Stimulated activated naive CD8-positive, alpha-beta T cell treated with anti-CD3 and anti-CD28 coated beads, Interleukin-15, amount 100 ng/mL, for 72 hours (primary cell): ENCODE data around the gene TMEM143.
A peak's percentile ranks its signal among the peaks of the same experiment; 100 is the strongest.

Source experiments
- ATAC-seq: fragments of 150-1000 bp; cut with Tn5 transposase; 2 replicates; pipeline ENCODE4 v1.10.0; 2021; ENCODE audit warnings: mild to moderate bottlenecking, moderate library complexity
- DNase-seq, 2 donors: peaks; one replicate each; pipeline ENCODE4 v3.0.0; 2021 to 2022
- H3K27ac Mint-ChIP-seq, 2 donors: one replicate each; pipeline ENCODE4 v1.8.0; 2022; ENCODE audit warnings: mild to moderate bottlenecking in 2 of 2, mixed read lengths in 2 of 2, moderate library complexity in 2 of 2
- H3K27me3 Mint-ChIP-seq: one replicate; pipeline ENCODE4 v1.8.0; 2022; ENCODE audit warnings: mixed read lengths
- H3K4me1 Mint-ChIP-seq: one replicate; pipeline ENCODE4 v1.8.0; 2022; ENCODE audit warnings: mild to moderate bottlenecking, mixed read lengths
- H3K4me3 Mint-ChIP-seq, 2 donors: one replicate each; pipeline ENCODE4 v1.8.0; 2022; ENCODE audit warnings: mild to moderate bottlenecking in 2 of 2, mixed read lengths in 2 of 2, moderate library complexity in 1 of 2
- H3K9me3 Mint-ChIP-seq, 2 donors: one replicate each; pipeline ENCODE4 v1.8.0; 2022; ENCODE audit warnings: mixed read lengths in 2 of 2

Gene TMEM143

GRCh38 chr19:48350856-48351255, 12.9 kb downstream of the TMEM143 start:
- peak overlapping the region in 1 of 2 donors; percentile 14 for H3K27ac Mint-ChIP-seq
- H3K27me3 Mint-ChIP-seq: no peaks in the 10 kb centered on the region
- peaks cover 16% of the 10 kb centered on the region for H3K4me1 Mint-ChIP-seq
- DNase-seq: no peak
- H3K9me3 Mint-ChIP-seq: no peaks in the 10 kb centered on the region
- no peak for ATAC-seq
- no peak overlapping the region for H3K4me3 Mint-ChIP-seq

DNA sequence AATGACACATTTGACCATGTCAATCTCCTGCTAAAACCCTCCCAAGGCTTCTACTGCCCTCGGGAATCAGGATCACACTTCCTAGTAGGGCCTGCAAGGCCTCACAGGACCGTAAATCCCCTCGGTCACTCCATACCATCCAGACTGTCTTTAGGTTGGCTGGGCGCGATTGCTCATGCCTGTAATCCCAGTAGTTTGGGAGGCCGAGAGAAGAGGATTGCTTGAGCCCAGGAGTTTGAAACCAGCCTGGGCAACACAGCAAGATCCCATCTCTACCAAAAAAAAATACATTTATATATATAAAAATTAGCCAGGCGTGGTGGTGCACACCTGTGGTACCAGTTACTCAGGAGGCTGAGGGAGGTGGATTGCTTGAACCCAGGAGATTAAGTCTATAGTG, 15.0 kb downstream of the TMEM143 start:
- ATAC-seq (no peak), DNase-seq (no peak)
- peaks cover 16% of the 10 kb centered on the region for H3K4me1 Mint-ChIP-seq
- no peaks in the 10 kb centered on the region for H3K27me3 Mint-ChIP-seq
- no peak overlapping the region for H3K27ac Mint-ChIP-seq
- no peaks in the 10 kb centered on the region for H3K9me3 Mint-ChIP-seq
- no peak overlapping the region for H3K4me3 Mint-ChIP-seq

GRCh38 chr19:48348045-48348444, 15.7 kb downstream of the TMEM143 start:
- Mint-ChIP-seq H3K4me3 (no peak overlapping the region), H3K27ac (peak overlapping the region; percentile 6 to 48), H3K9me3 (no peaks in the 10 kb centered on the region), H3K4me1 (peaks cover 16% of the 10 kb centered on the region), H3K27me3 (no peaks in the 10 kb centered on the region)
- no peak for DNase-seq
- ATAC-seq: no peak

DNA sequence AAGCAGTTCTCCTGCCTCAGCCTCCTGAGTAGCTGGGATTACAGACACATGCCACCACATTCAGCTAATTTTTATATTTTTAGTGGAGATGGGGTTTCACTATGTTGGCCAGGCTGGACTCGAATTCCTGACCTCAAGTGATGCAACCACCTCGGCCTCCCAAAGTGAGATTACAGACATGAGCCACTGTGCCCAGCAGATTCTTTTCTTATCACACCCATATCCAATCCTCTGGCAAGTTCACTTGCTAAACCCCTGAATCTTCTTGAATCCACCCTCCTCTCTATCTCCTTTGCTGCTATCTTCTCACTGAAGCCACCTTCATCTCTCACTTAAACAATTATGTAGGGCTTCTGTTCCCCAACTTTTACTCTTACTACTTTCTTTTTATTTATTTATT, 17.5 kb downstream of the TMEM143 start:
- DNase-seq: no peak
- H3K4me1 Mint-ChIP-seq: peaks cover 9% of the 10 kb centered on the region
- no peak overlapping the region for H3K4me3 Mint-ChIP-seq
- no peak for ATAC-seq
- no peaks in the 10 kb centered on the region for H3K9me3 Mint-ChIP-seq
- no peaks in the 10 kb centered on the region for H3K27me3 Mint-ChIP-seq
- H3K27ac Mint-ChIP-seq: peak overlapping the region; percentile 2 to 27

- DNase-seq: no peak
- H3K4me1 Mint-ChIP-seq: peaks cover 6% of the 10 kb centered on the region
- ATAC-seq: no peak
- H3K9me3 Mint-ChIP-seq: no peaks in the 10 kb centered on the region
- no peaks in the 10 kb centered on the region for H3K27me3 Mint-ChIP-seq
- H3K27ac Mint-ChIP-seq: no peak overlapping the region
- no peak overlapping the region for H3K4me3 Mint-ChIP-seq
These were observed 18.8 kb downstream of the TMEM143 start for GRCh38 chr19:48344892-48345291.

DNA sequence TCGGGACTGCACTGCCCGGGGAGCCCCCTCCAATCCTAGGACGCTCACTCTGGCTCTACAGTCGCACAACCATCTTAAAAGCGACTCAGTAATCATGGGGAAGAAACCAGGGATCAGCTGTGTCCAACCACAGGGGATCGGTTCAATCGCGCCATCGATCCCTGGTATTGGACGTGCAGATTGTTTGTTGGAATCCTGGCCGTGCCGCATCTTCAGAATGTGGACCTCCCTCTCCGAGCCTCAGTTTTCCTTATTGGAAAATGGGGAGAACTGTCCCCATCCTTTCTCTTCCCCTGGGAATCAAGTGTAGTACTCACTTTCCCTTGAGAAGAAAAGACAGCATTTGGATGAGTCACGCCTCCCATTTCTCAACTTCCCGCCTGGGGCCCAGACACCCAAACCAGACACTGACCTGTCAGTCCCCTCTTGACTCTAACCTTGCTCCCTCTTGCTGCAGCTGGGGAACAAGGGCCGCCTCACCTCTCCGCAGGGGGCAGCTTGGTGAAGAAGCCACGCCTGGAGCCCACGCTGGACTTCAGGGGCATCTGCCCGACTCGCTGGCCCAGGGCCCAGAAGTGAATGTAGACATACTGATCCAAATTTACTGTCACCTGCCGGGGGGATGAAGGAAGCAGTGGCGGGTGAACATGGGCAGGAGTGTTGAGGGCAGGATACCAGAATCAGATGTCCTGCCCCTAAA, 20.7 kb downstream of the TMEM143 start:
- no peaks in the 10 kb centered on the region for H3K9me3 Mint-ChIP-seq
- H3K4me1 Mint-ChIP-seq: no peaks in the 10 kb centered on the region
- H3K27ac Mint-ChIP-seq: no peak overlapping the region
- DNase-seq: no peak
- H3K4me3 Mint-ChIP-seq: no peak overlapping the region
- no peaks in the 10 kb centered on the region for H3K27me3 Mint-ChIP-seq
- ATAC-seq: no peak

DNA sequence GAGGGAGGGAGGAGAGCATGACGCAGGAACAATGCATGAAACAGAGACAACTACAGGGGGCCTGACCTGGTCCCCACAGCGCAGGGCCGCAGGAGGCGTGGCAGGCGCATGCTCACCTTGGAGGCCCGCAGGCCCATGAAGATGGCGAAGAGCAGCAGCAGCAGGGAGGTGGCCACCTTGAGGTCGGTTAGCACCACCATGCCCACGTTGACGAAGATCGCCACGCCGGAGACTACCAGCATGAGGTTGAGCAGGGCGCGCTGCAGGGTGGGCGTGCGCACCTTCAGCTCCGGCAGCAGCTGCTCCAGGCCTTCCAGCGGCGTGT, 21.4 kb downstream of the TMEM143 start:
- DNase-seq (no peak), ATAC-seq (no peak)
- Mint-ChIP-seq H3K9me3 (no peaks in the 10 kb centered on the region), H3K4me1 (no peaks in the 10 kb centered on the region), H3K27me3 (no peaks in the 10 kb centered on the region), H3K4me3 (no peak overlapping the region), H3K27ac (no peak overlapping the region)

- H3K27me3 Mint-ChIP-seq: no peaks in the 10 kb centered on the region
- no peaks in the 10 kb centered on the region for H3K4me1 Mint-ChIP-seq
- DNase-seq (no peak), ATAC-seq (no peak)
- H3K9me3 Mint-ChIP-seq: no peaks in the 10 kb centered on the region
- H3K4me3 Mint-ChIP-seq: no peak overlapping the region
- no peak overlapping the region for H3K27ac Mint-ChIP-seq
These were observed 22.0 kb downstream of the TMEM143 start for GRCh38 chr19:48341515-48342413.

DNA sequence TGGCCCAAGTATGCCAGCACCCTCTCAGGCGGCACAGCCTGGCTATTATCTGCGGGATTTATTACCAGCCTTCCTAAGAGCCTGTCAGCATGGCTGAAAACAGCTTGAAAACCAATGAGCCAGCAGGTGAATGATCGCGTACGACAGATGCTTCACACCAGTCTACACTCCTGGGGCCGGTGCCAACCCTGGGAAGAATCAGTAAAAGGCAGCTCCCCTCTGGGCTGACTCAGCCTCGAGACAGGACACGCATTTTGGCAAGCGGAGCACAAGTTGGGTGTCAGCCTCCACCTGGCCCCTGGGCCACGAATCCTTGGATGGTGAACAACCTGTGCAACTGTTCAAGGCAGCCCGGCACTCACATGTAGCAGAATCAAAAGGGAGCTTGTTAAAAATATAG, 22.7 kb downstream of the TMEM143 start:
- no peak overlapping the region for H3K27ac Mint-ChIP-seq
- DNase-seq (no peak), ATAC-seq (no peak)
- no peaks in the 10 kb centered on the region for H3K27me3 Mint-ChIP-seq
- H3K9me3 Mint-ChIP-seq: no peaks in the 10 kb centered on the region
- H3K4me3 Mint-ChIP-seq: no peak overlapping the region
- no peaks in the 10 kb centered on the region for H3K4me1 Mint-ChIP-seq

DNA sequence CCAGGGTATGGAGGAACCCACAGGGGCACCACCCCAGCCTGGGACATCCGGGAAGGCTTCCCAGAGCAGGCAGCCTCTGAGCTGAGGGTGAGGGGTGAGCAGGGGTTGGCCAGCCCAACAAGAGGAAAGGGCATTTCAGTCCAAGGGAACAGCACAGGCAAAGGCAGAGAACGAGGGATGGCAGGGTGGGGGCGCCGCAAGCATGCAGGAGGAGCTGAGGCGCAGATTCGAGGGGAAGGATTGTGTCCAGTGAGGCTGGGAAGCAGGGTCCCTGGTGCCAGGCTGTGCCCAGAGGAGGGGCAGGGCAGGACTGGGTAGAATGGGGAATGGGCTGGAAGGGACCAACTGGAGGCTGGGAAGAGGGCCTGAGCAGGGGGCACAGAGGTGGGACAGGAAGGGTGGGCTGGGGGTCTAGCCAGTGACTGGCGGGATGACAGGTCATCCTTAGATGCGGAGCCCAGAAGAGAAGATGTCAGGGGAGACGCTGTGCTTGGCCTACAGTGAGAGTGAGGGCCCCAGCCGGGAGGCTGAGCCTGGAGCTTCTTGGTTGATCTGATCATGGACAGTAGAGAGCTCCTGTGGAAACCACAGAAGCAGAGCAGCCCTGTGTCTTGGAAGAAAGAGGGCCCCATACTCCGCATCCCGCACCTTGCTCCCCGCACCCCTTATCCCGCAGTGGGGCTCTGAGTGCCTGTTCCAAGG, 24.8 kb downstream of the TMEM143 start:
- Mint-ChIP-seq H3K27me3 (no peaks in the 10 kb centered on the region), H3K4me3 (no peak overlapping the region), H3K9me3 (no peaks in the 10 kb centered on the region), H3K4me1 (peaks cover 11% of the 10 kb centered on the region), H3K27ac (no peak overlapping the region)
- ATAC-seq (no peak), DNase-seq (no peak)

DNA sequence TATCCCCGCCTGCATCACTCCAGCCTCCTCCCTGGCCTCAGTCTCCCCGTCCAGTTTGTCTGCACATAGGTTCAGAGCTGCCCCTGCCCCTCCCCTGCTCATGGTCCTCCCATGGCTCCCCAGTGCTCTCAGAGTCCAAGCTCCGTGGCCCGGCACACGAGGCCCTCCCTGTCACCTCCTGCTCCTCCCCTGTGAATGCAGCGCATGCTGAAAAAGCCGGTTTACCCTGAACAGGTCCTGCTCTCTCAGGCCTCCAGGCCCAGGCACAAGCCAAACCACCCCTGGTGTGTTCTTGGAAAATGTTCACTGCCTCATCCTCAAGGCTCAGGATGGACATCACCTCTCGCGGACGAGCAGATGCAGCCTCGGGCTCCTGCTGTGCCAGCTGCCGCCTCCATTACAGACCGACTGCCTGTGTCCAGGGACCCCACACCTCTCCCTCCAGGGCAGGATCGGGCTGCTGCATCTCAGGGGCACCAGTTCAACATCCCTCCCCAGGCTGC, 25.4 kb downstream of the TMEM143 start:
- ATAC-seq (no peak), DNase-seq (no peak)
- Mint-ChIP-seq H3K4me3 (no peak overlapping the region), H3K9me3 (no peaks in the 10 kb centered on the region), H3K4me1 (peaks cover 15% of the 10 kb centered on the region), H3K27me3 (no peaks in the 10 kb centered on the region), H3K27ac (no peak overlapping the region)

DNA sequence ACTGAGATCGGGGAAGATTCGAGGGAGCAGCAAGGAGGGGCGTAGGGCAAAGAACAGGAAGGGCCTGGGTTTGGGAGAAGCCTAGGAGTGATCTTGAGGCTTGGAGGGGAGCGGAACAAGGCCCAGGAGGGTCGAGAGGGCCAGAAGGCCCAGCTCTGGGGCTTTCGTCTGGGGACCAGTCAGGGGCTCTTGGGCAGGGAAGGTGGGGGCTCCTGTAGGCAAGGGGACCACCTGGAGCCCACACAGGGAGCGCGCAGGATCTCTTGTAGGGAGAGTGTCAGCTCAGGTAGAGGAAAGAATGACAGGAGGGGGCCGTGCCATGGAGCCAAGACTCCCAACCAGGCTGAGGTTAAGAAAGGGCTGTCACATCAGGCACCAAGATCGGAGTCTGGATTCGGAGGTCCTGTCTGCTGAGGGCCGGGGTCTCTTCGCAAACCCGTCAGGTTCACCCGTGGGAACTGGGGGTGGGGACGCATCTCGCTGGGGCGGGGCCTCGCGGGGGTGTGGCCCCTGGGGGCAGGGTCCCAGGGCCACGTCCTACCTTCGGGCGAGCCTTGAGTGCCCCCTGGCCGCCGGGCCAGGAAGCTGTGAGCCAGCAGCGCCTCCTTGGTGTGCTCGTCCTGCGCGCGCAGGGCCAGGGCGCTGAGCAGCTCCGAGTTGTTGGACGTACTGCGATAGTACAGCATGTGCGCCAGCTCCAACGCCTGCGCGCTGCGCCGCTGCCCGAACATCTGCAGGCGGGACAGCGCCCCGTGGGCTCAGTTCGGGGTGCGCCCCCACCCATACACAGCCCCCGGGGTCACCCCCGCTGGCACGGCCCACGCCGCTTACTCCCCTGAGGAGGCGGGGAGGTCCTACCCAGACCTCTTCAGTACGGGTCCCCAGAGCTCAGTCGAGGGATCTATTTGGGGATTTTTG, 30.0 kb downstream of the TMEM143 start:
- peaks cover 60% of the 10 kb centered on the region for H3K4me1 Mint-ChIP-seq

DNA sequence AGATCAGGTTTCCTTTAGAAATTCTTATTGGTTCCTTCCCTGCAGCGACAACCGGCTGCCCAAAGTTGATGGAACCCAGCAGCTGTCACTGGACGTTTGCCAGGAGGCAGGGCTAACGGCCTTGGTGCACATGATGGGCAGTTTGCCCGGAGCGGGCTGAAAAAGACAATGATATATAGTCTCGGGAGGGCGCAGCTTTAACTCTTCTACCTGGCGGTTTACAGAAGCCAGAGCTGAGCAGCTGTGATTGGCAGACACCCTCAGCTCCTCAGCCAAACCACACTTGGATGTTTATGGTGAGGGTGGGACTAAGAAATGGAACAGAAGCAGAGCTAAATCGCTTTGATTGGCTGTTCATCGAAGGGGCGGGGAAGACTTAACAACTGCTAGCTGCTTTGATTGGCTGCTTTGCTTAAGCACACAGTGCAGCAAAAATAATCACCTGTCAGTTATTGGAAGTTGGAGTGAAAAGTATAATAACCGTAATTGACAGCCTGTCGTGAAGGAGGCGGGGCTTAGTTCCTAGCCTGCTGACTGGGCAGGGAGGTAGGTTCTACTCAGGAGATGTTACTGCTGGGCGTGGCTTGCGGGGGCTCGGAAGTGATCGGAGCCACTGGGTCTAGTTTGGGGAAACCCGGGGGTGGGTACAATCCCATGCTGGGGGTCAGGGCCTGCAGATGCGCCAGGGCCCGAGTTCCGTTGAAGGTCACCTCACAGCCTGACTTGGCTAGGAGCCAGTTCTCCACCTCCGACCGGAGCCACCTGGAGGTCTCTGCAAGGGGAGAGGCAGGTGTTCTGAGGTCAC, 30.9 kb downstream of the TMEM143 start:
- Mint-ChIP-seq H3K27me3 (no peaks in the 10 kb centered on the region), H3K9me3 (no peaks in the 10 kb centered on the region), H3K4me1 (peaks cover 68% of the 10 kb centered on the region), H3K4me3 (peak overlapping the region; percentile 93 to 96), H3K27ac (peak overlapping the region; percentile 95 to 96)
- ATAC-seq: peak; percentile 78
- peak; percentile 94 to 96 for DNase-seq

More for the DNA sequence above, 30.0 kb downstream of the TMEM143 start:
- DNase-seq: peak; percentile 93 to 94
- peak; percentile 80 for ATAC-seq
- no peaks in the 10 kb centered on the region for H3K27me3 Mint-ChIP-seq
- peak overlapping the region; percentile 95 to 96 for H3K27ac Mint-ChIP-seq
- H3K4me3 Mint-ChIP-seq: peak overlapping the region; percentile 93 to 96
- no peaks in the 10 kb centered on the region for H3K9me3 Mint-ChIP-seq

GRCh38 chr19:48332351-48332661, 31.4 kb downstream of the TMEM143 start:
- Mint-ChIP-seq H3K9me3 (no peaks in the 10 kb centered on the region), H3K27me3 (no peaks in the 10 kb centered on the region), H3K4me3 (peak overlapping the region; percentile 93 to 96), H3K4me1 (peaks cover 74% of the 10 kb centered on the region), H3K27ac (no peak overlapping the region)
- ATAC-seq (no peak), DNase-seq (no peak)
